Measurements from ENCODE around the gene FHIT. TPM values are rescaled to one million over a fixed set of nuclear protein-coding genes. Genes with fewer than 3 reads are reported as not detected.
"Not testable (repeated sequence)": the region's sequence is repeated elsewhere in the genome, so short reads cannot be mapped to it uniquely, and the experiment has no call there.

The FHIT gene
- total and polyA plus RNA-seq, 7 donors, result 0.98 to 10.4 (median 4.0) TPM

GRCh38 chr3:61218504-61218903, 32.7 kb downstream of the FHIT start:
- TF ChIP-seq, protein P1, sequence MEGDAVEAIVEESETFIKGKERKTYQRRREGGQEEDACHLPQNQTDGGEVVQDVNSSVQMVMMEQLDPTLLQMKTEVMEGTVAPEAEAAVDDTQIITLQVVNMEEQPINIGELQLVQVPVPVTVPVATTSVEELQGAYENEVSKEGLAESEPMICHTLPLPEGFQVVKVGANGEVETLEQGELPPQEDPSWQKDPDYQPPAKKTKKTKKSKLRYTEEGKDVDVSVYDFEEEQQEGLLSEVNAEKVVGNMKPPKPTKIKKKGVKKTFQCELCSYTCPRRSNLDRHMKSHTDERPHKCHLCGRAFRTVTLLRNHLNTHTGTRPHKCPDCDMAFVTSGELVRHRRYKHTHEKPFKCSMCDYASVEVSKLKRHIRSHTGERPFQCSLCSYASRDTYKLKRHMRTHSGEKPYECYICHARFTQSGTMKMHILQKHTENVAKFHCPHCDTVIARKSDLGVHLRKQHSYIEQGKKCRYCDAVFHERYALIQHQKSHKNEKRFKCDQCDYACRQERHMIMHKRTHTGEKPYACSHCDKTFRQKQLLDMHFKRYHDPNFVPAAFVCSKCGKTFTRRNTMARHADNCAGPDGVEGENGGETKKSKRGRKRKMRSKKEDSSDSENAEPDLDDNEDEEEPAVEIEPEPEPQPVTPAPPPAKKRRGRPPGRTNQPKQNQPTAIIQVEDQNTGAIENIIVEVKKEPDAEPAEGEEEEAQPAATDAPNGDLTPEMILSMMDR (IDR thresholded peaks at IDR 0.05), result no peak
- intact Hi-C loops (cut with DNase I), result no loop called here
- no peak overlapping the region for H3K27ac ChIP-seq

GRCh38 chr3:61216171-61216570, 35.1 kb downstream of the FHIT start:
- H3K36me3 ChIP-seq (ENCODE audit: insufficient read depth in 1 of 2, low read depth in 1 of 2); H3K27me3 ChIP-seq (ENCODE audit: insufficient read depth in 3 of 3, low read length in 2 of 3); H3K4me1 ChIP-seq; ATAC-seq; H3K27ac ChIP-seq; DNase-seq; H3K4me3 ChIP-seq; H3K9me3 ChIP-seq; intact Hi-C loops (cut with DNase I): not testable (repeated sequence)
- 93 to 96% (median 93%) methylated on average over 3 of the region's 3 CpGs for WGBS, 3 donors

More at GRCh38 chr3:61218504-61218903, 32.7 kb downstream of the FHIT start:
- Histone ChIP-seq H3K9me3 (no peaks in the 10 kb centered on the region), H3K36me3 (ENCODE audit: insufficient read depth in 1 of 2, low read depth in 1 of 2) (no peaks in the 10 kb centered on the region), H3K27me3 (ENCODE audit: insufficient read depth in 3 of 3, low read length in 2 of 3) (no peaks in the 10 kb centered on the region), H3K4me1 (no peaks in the 10 kb centered on the region), H3K4me3 (no peak overlapping the region)
- no peak for DNase-seq
- 85 to 95% (median 85%) methylated on average over 4 of the region's 4 CpGs for WGBS, 3 donors
- no peak for ATAC-seq

- TF ChIP-seq, protein P1 (IDR thresholded peaks at IDR 0.05), result no peak
- intact Hi-C loops (cut with DNase I), result no loop called here
- no peak overlapping the region for H3K27ac ChIP-seq
- H3K4me3 ChIP-seq, result no peak overlapping the region
- DNase-seq, result no peak
- no peaks in the 10 kb centered on the region for H3K27me3 ChIP-seq (ENCODE audit: insufficient read depth in 3 of 3, low read length in 2 of 3)
- no peaks in the 10 kb centered on the region for H3K9me3 ChIP-seq
- ATAC-seq, result no peak
- peaks cover 5% of the 10 kb centered on the region for H3K4me1 ChIP-seq
- H3K36me3 ChIP-seq (ENCODE audit: insufficient read depth in 1 of 2, low read depth in 1 of 2), result no peaks in the 10 kb centered on the region
- WGBS, 3 donors, result 93 to 96% (median 96%) methylated on average over 17 of the region's 17 CpGs
Measured at GRCh38 chr3:61202086-61202485, 49.2 kb downstream of the FHIT start.

DNA sequence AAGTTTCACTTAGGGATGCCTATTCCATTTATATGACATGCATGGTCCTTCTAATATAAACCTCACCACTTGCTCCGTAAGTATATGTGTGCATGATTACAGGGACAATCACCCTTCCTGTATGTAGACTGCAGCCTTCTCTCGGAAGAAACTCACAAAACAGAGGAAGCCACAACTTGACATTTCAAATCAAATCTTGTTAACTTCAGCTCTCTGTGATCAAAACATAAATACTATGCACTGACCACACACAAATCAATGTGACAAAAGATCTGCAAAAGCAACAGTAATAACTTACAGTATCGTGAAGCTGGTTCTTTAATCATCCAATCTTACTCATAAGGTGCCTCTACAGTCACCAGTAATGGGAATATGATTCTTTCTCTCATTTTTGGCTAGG, 50.2 kb downstream of the FHIT start:
- Histone ChIP-seq H3K9me3 (no peaks in the 10 kb centered on the region), H3K27ac (no peak overlapping the region), H3K4me1 (peaks cover 5% of the 10 kb centered on the region), H3K36me3 (ENCODE audit: insufficient read depth in 1 of 2, low read depth in 1 of 2) (no peaks in the 10 kb centered on the region), H3K4me3 (no peak overlapping the region), H3K27me3 (ENCODE audit: insufficient read depth in 3 of 3, low read length in 2 of 3) (no peaks in the 10 kb centered on the region)
- intact Hi-C loops (cut with DNase I), result no loop called here
- 89 to 94% (median 92%) methylated on average over 3 of the region's 3 CpGs for WGBS, 3 donors
- TF ChIP-seq, protein P1 (IDR thresholded peaks at IDR 0.05), result no peak
- ATAC-seq (no peak), DNase-seq (no peak)

GRCh38 chr3:61200270-61200669, 51.0 kb downstream of the FHIT start:
- no peaks in the 10 kb centered on the region for H3K9me3 ChIP-seq
- DNase-seq (no peak), ATAC-seq (no peak)
- intact Hi-C loops (cut with DNase I), result no loop called here
- H3K4me3 ChIP-seq, result no peak overlapping the region
- TF ChIP-seq, protein P1 (IDR thresholded peaks at IDR 0.05), result no peak
- no peak overlapping the region for H3K27ac ChIP-seq
- peaks cover 5% of the 10 kb centered on the region for H3K4me1 ChIP-seq
- no peaks in the 10 kb centered on the region for H3K36me3 ChIP-seq (ENCODE audit: insufficient read depth in 1 of 2, low read depth in 1 of 2)
- no peaks in the 10 kb centered on the region for H3K27me3 ChIP-seq (ENCODE audit: insufficient read depth in 3 of 3, low read length in 2 of 3)

Data from psoas muscle (tissue), 8 donors.